Measurements from ENCODE around the gene SHH.

- TF ChIP-seq CTCF (conservative IDR thresholded peaks at IDR 0.05; ENCODE audit: low read length) = no peak
- TF ChIP-seq EZH2phosphoT487 (IDR thresholded peaks at IDR 0.05; ENCODE audit: borderline replicate concordance) = no peak
Observed at GRCh38 chr7:155763122-155763521, 49.1 kb downstream of the SHH start.

All from Loucy (cell line).